ENCODE data around the gene SEMA3F.

GRCh38 chr3:50208677-50209344, 53.7 kb downstream of the SEMA3F start:
- TF ChIP-seq CTCF (conservative IDR thresholded peaks at IDR 0.05; ENCODE audit: low read depth, low read length) (no peak), EZH2 (IDR thresholded peaks at IDR 0.05; ENCODE audit: borderline replicate concordance, low read depth, low read length, poor library complexity, severe bottlenecking) (no peak)

Measured in A673 (cell line).